ENCODE data around the gene KANSL1L. TPM values are rescaled to one million over a fixed set of nuclear protein-coding genes. Genes with fewer than 3 reads are reported as not detected.

KANSL1L gene
- total RNA-seq, 1 donor from 2014 or later = 21.0 TPM

- no peaks in the 10 kb centered on the region for H3K9me3 Mint-ChIP-seq (ENCODE audit: unreplicated experiment)
- no peaks in the 10 kb centered on the region for H3K27me3 Mint-ChIP-seq (ENCODE audit: unreplicated experiment)
- H3K4me3 Mint-ChIP-seq (ENCODE audit: unreplicated experiment) = no peak overlapping the region
- DNase-seq (ENCODE audit: extremely low spot score, unreplicated experiment) = no peak
- peaks cover 17% of the 10 kb centered on the region for H3K36me3 Mint-ChIP-seq (ENCODE audit: unreplicated experiment)
- H3K4me1 Mint-ChIP-seq (ENCODE audit: unreplicated experiment) = peaks cover 12% of the 10 kb centered on the region
- no peak overlapping the region for H3K27ac Mint-ChIP-seq (ENCODE audit: unreplicated experiment)
- no peak for TF ChIP-seq CTCF (IDR thresholded peaks at IDR 0.05)
Observed at GRCh38 chr2:210158236-210158635, 13.0 kb downstream of the KANSL1L start.

GRCh38 chr2:210157526-210157925 is 13.7 kb downstream of the KANSL1L start:
- no peak overlapping the region for H3K27ac Mint-ChIP-seq (ENCODE audit: unreplicated experiment)
- H3K36me3 Mint-ChIP-seq (ENCODE audit: unreplicated experiment) = peaks cover 17% of the 10 kb centered on the region
- no peak for TF ChIP-seq CTCF (IDR thresholded peaks at IDR 0.05)
- H3K4me3 Mint-ChIP-seq (ENCODE audit: unreplicated experiment) = no peak overlapping the region
- no peaks in the 10 kb centered on the region for H3K9me3 Mint-ChIP-seq (ENCODE audit: unreplicated experiment)
- peaks cover 5% of the 10 kb centered on the region for H3K4me1 Mint-ChIP-seq (ENCODE audit: unreplicated experiment)
- no peak for DNase-seq (ENCODE audit: extremely low spot score, unreplicated experiment)
- no peaks in the 10 kb centered on the region for H3K27me3 Mint-ChIP-seq (ENCODE audit: unreplicated experiment)

- TF ChIP-seq CTCF (IDR thresholded peaks at IDR 0.05) = no peak
- Mint-ChIP-seq H3K27me3 (ENCODE audit: unreplicated experiment) (no peaks in the 10 kb centered on the region), H3K27ac (ENCODE audit: unreplicated experiment) (no peak overlapping the region), H3K36me3 (ENCODE audit: unreplicated experiment) (peaks cover 48% of the 10 kb centered on the region), H3K4me3 (ENCODE audit: unreplicated experiment) (no peak overlapping the region), H3K9me3 (ENCODE audit: unreplicated experiment) (peaks cover 17% of the 10 kb centered on the region), H3K4me1 (ENCODE audit: unreplicated experiment) (no peaks in the 10 kb centered on the region)
- DNase-seq (ENCODE audit: extremely low spot score, unreplicated experiment) = no peak
Observed at GRCh38 chr2:210147614-210148013, 23.6 kb downstream of the KANSL1L start.

GRCh38 chr2:210132239-210132638 is 39.0 kb downstream of the KANSL1L start:
- no peaks in the 10 kb centered on the region for H3K27me3 Mint-ChIP-seq (ENCODE audit: unreplicated experiment)
- no peak overlapping the region for H3K27ac Mint-ChIP-seq (ENCODE audit: unreplicated experiment)
- peaks cover 6% of the 10 kb centered on the region for H3K36me3 Mint-ChIP-seq (ENCODE audit: unreplicated experiment)
- peaks cover 2% of the 10 kb centered on the region for H3K9me3 Mint-ChIP-seq (ENCODE audit: unreplicated experiment)
- H3K4me1 Mint-ChIP-seq (ENCODE audit: unreplicated experiment) = no peaks in the 10 kb centered on the region
- TF ChIP-seq CTCF (IDR thresholded peaks at IDR 0.05) = no peak
- no peak for DNase-seq (ENCODE audit: extremely low spot score, unreplicated experiment)
- no peak overlapping the region for H3K4me3 Mint-ChIP-seq (ENCODE audit: unreplicated experiment)

- Mint-ChIP-seq H3K36me3 (ENCODE audit: unreplicated experiment) (peaks cover 29% of the 10 kb centered on the region), H3K27me3 (ENCODE audit: unreplicated experiment) (no peaks in the 10 kb centered on the region), H3K4me3 (ENCODE audit: unreplicated experiment) (no peak overlapping the region), H3K27ac (ENCODE audit: unreplicated experiment) (no peak overlapping the region), H3K9me3 (ENCODE audit: unreplicated experiment) (peaks cover 19% of the 10 kb centered on the region), H3K4me1 (ENCODE audit: unreplicated experiment) (no peaks in the 10 kb centered on the region)
- no peak for DNase-seq (ENCODE audit: extremely low spot score, unreplicated experiment)
- TF ChIP-seq CTCF (IDR thresholded peaks at IDR 0.05) = no peak
Observed at GRCh38 chr2:210128961-210129360, 42.2 kb downstream of the KANSL1L start.
